A673 (cell line): ENCODE measurements around the gene BRCA1. TPM values are rescaled to one million over a fixed set of nuclear protein-coding genes. Genes with fewer than 3 reads are reported as not detected.
"Not testable (repeated sequence)": the region's sequence is repeated elsewhere in the genome, so short reads cannot be mapped to it uniquely, and the experiment has no call there.

Experiments
- BruUV-seq: library from RNA; stranded (reverse); fragments of 400-500 nt; replicated peaks from 2 replicates; lab custom pipeline; 2021; lab: Mats Ljungman, UMichigan
- CTCF ChIA-PET: fragments of 300-600 bp; sonication (Branson Sonifier 250); formaldehyde crosslinking; loops from one replicate; lab custom pipeline; 2022; ENCODE audit warnings: antibody characterized with exemption; lab: Charles Lee
- POLR2A ChIA-PET: fragments of 300-600 bp; sonication (Branson Sonifier 250); formaldehyde crosslinking; loops from one replicate; lab custom pipeline; 2022; ENCODE audit warnings: antibody characterized with exemption; ENCODE audit not compliant: low non-redundant PET; lab: Charles Lee
- DNase-seq: peaks from one replicate; pipeline ENCODE4 v3.0.0-alpha.2; 2015; ENCODE audit warnings: low spot score
- H3K27ac ChIP-seq: fragments of 200-600 bp; sonication (generic); 2 replicates; pipeline ENCODE4 v1.5.1; 2016; ENCODE audit warnings: mixed run types, low read depth, mild to moderate bottlenecking, mixed read lengths, antibody characterized with exemption, low read length; ENCODE audit not compliant: poor library complexity, severe bottlenecking
- H3K27me3 ChIP-seq: fragments of 200-600 bp; sonication (generic); replicated peaks from 2 replicates; pipeline ENCODE4 v1.6.1; 2017; ENCODE audit warnings: mixed run types, low read depth, mild to moderate bottlenecking, mixed read lengths, antibody characterized with exemption, low read length; ENCODE audit not compliant: insufficient read depth, poor library complexity
- H3K36me3 ChIP-seq: fragments of 200-600 bp; sonication (generic); 2 replicates; pipeline ENCODE4 v1.6.1; 2016; ENCODE audit warnings: mixed run types, mild to moderate bottlenecking, mixed read lengths, antibody characterized with exemption, low read length; ENCODE audit not compliant: insufficient read depth, poor library complexity, severe bottlenecking
- H3K4me1 ChIP-seq: fragments of 200-600 bp; sonication (generic); 2 replicates; pipeline ENCODE4 v1.6.1; 2017; ENCODE audit warnings: mixed run types, mild to moderate bottlenecking, mixed read lengths, antibody characterized with exemption, low read length; ENCODE audit not compliant: insufficient read depth, poor library complexity, severe bottlenecking
- H3K4me3 ChIP-seq: fragments of 200-600 bp; sonication (generic); 2 replicates; pipeline ENCODE4 v1.5.1; 2016; ENCODE audit warnings: low read depth, mixed run types, mild to moderate bottlenecking, mixed read lengths, low read length; ENCODE audit not compliant: poor library complexity, severe bottlenecking
- H3K9me3 ChIP-seq: fragments of 200-600 bp; sonication (generic); 2 replicates; pipeline ENCODE4 v1.6.1; 2016; ENCODE audit warnings: mixed run types, low read depth, mild to moderate bottlenecking, mixed read lengths, antibody characterized with exemption, low read length; ENCODE audit not compliant: poor library complexity, severe bottlenecking
- CTCF ChIP-seq: fragments of 300-800, 200-600 bp; sonication (generic); conservative IDR thresholded peaks from 2 replicates; pipeline ENCODE4 v1.5.1; 2017; ENCODE audit warnings: low read depth, mild to moderate bottlenecking, antibody characterized with exemption, low read length, moderate library complexity, mixed read lengths
- EZH2 ChIP-seq: fragments of 200-600 bp; sonication (generic); IDR thresholded peaks from 2 replicates; pipeline ENCODE4 v1.6.1; 2017; ENCODE audit warnings: borderline replicate concordance, low read depth, mild to moderate bottlenecking, mixed read lengths, antibody characterized with exemption, low read length; ENCODE audit not compliant: poor library complexity, severe bottlenecking
- intact Hi-C: fragments of 100-400 bp; cut with micrococcal nuclease; formaldehyde crosslinking; loops from one replicate; pipeline ENCODE4 v1.10.0; 2022; ENCODE audit not compliant: unreplicated experiment
- total RNA-seq: library from RNA; stranded (reverse); gene quantifications from 2 replicates; pipeline ENCODE4 v1.2.3, GENCODE V29; 2021

BRCA1 gene
- total RNA-seq, 1 experiment from 2014 or later, result 24.2 TPM

GRCh38 chr17:43169561-43170139 lies 44.5 kb upstream of the BRCA1 start:
- TF ChIP-seq CTCF (no peak), EZH2 (no peak)
- Histone ChIP-seq H3K9me3 (no peaks in the 10 kb centered on the region), H3K4me3 (peak overlapping the region; percentile 62), H3K27ac (peak overlapping the region; percentile 82), H3K4me1 (peaks cover 9% of the 10 kb centered on the region), H3K27me3 (no peaks in the 10 kb centered on the region), H3K36me3 (no peaks in the 10 kb centered on the region)
- CTCF ChIA-PET, result no interaction called here
- intact Hi-C loops, result loop anchor here (5.0 kb wide), 1 partner anchor 42 kb away; the partner anchor contains the start of gene BRCA1
- peak; percentile 17 for DNase-seq
- POLR2A ChIA-PET, result no interaction called here
- BruUV-seq, result no TSS peak

GRCh38 chr17:43165971-43166370 lies 40.8 kb upstream of the BRCA1 start:
- BruUV-seq, DNase-seq, POLR2A ChIA-PET, CTCF ChIA-PET, H3K4me1 ChIP-seq, H3K27ac ChIP-seq, H3K36me3 ChIP-seq, H3K4me3 ChIP-seq, intact Hi-C loops, H3K9me3 ChIP-seq, H3K27me3 ChIP-seq: not testable (repeated sequence)

- H3K4me3 ChIP-seq, CTCF ChIA-PET, intact Hi-C loops, H3K9me3 ChIP-seq, H3K27ac ChIP-seq, H3K36me3 ChIP-seq, H3K4me1 ChIP-seq, BruUV-seq, DNase-seq, H3K27me3 ChIP-seq: not testable (repeated sequence)
- POLR2A ChIA-PET, result interaction anchor here (0.6 kb wide), 1 partner anchor 34 kb away, joined by 3 read pairs; no protein-coding TSS in a partner anchor
Observed at GRCh38 chr17:43159957-43160356, 34.8 kb upstream of the BRCA1 start.

GRCh38 chr17:43159232-43159631 lies 34.1 kb upstream of the BRCA1 start:
- H3K4me3 ChIP-seq, H3K27ac ChIP-seq, H3K4me1 ChIP-seq, H3K9me3 ChIP-seq, H3K27me3 ChIP-seq, POLR2A ChIA-PET, intact Hi-C loops, BruUV-seq, CTCF ChIA-PET, DNase-seq, H3K36me3 ChIP-seq: not testable (repeated sequence)
